ENCODE measurements around the gene CASP10. TPM values are rescaled to one million over a fixed set of nuclear protein-coding genes. Genes with fewer than 3 reads are reported as not detected.
A peak's percentile ranks its signal among the peaks of the same experiment; 100 is the strongest.
"Not testable (repeated sequence)": the region's sequence is repeated elsewhere in the genome, so short reads cannot be mapped to it uniquely, and the experiment has no call there.

CASP10 gene
- total and polyA plus RNA-seq, 9 of the 15 experiments (the other 6 are each of a cell fraction or from before 2014, with no cell fraction given): 7.1 to 20.4 (median 10.8) TPM

GRCh38 chr2:201168496-201168895, 14.4 kb upstream of the CASP10 start:
- ATAC-seq; BruUV-seq (replicated peaks); POLR2A ChIA-PET: not testable (repeated sequence)

GRCh38 chr2:201171259-201171814, 11.6 kb upstream of the CASP10 start:
- ChIA-PET CTCF (ENCODE audit: low intra/inter-chr PET ratio) (no interaction called here), POLR2A (interaction anchor here (0.9 to 1.6 kb wide), 2 partner anchors 12 to 308 kb away, joined by 3 to 4 read pairs; partner anchors contain the start of gene CASP10)
- Histone ChIP-seq H3K36me3 (ENCODE audit: control insufficient read depth, insufficient read depth, low read length) (peaks cover 3% of the 10 kb centered on the region; the same call in 1 of the 3 replicates), H3K9me3 (replicated peaks; ENCODE audit: control insufficient read depth, insufficient read depth, low read depth, low read length) (peaks cover 3% of the 10 kb centered on the region), H3K9ac (ENCODE audit: insufficient read depth in 1 of 2, low read depth in 2 of 2, low read length in 2 of 2) (no peak overlapping the region), H3K27me3 (ENCODE audit: control insufficient read depth in 2 of 2, insufficient read depth in 2 of 2, low read length in 2 of 2) (no peaks in the 10 kb centered on the region), H3K4me3 (no peak overlapping the region), H2AFZ (ENCODE audit: low read depth, low read length) (no peak overlapping the region), H3K4me2 (ENCODE audit: insufficient read depth, low read length) (no peak overlapping the region), H3K4me1 (replicated peaks in 1 of 2; ENCODE audit: control insufficient read depth in 2 of 2, insufficient read depth in 2 of 2, low read length in 2 of 2) (peaks cover 0 to 6% of the 10 kb centered on the region in 2 experiments; a peak in 3 of 5 replicates), H3K27ac (ENCODE audit: extremely low read depth, low read depth, low read length) (no peak overlapping the region), H3K79me2 (ENCODE audit: control insufficient read depth, insufficient read depth, low read length) (no peaks in the 10 kb centered on the region), H3K9me1 (ENCODE audit: control insufficient read depth, insufficient read depth, low read length) (no peaks in the 10 kb centered on the region), H4K20me1 (replicated peaks; ENCODE audit: control insufficient read depth, insufficient read depth, low read length) (no peaks in the 10 kb centered on the region)
- WGBS (ENCODE audit: insufficient coverage, low coverage, missing lambda C conversion rate): 76% methylated on average over 6 of the region's 6 CpGs
- DNase-seq (ENCODE audit: extremely low read depth in 1 of 4, low spot score in 3 of 4) (no peak), ATAC-seq (no peak), FAIRE-seq (no peak)
- in situ Hi-C loops (cut with MboI): no loop called here
- TF ChIP-seq KLF16 (IDR thresholded peaks at IDR 0.05) (peak; percentile 6; the same call in 1 of the 2 replicates), FOXK2 (conservative IDR thresholded peaks at IDR 0.05 in 1 of 2, IDR thresholded peaks at IDR 0.05 in 1 of 2; ENCODE audit: low read depth in 2 of 2) (no peak), MYC (IDR thresholded peaks at IDR 0.05; ENCODE audit: low read depth, low read length) (no peak), MYC (CRISPR knock-in tag; IDR thresholded peaks at IDR 0.05; ENCODE audit: borderline replicate concordance, low read depth) (no peak), ZBTB7A (IDR thresholded peaks at IDR 0.05; ENCODE audit: borderline replicate concordance, control insufficient read depth, low read depth, low read length) (no peak), CTCF (IDR thresholded peaks at IDR 0.05 in 2 of 3, conservative IDR thresholded peaks at IDR 0.05 in 1 of 3; ENCODE audit: insufficient read depth in 2 of 3, low read depth in 1 of 3, low read length in 3 of 3) (no peak), ZNF175 (CRISPR knock-in tag; IDR thresholded peaks at IDR 0.05; ENCODE audit: low read depth) (no peak)
- intact Hi-C loops (cut with micrococcal nuclease): no loop called here
- no TSS peak for BruUV-seq (replicated peaks)

More at GRCh38 chr2:201168496-201168895, 14.4 kb upstream of the CASP10 start:
- FAIRE-seq; CTCF ChIA-PET (ENCODE audit: low intra/inter-chr PET ratio); H3K4me2 ChIP-seq (ENCODE audit: insufficient read depth, low read length); H3K27ac ChIP-seq (ENCODE audit: extremely low read depth, low read depth, low read length); in situ Hi-C loops (cut with MboI); H3K79me2 ChIP-seq (ENCODE audit: control insufficient read depth, insufficient read depth, low read length); intact Hi-C loops (cut with micrococcal nuclease); H3K4me3 ChIP-seq; H3K9ac ChIP-seq (ENCODE audit: insufficient read depth in 1 of 2, low read depth in 2 of 2, low read length in 2 of 2); H3K9me1 ChIP-seq (ENCODE audit: control insufficient read depth, insufficient read depth, low read length); H3K27me3 ChIP-seq (ENCODE audit: control insufficient read depth in 2 of 2, insufficient read depth in 2 of 2, low read length in 2 of 2); H4K20me1 ChIP-seq (replicated peaks; ENCODE audit: control insufficient read depth, insufficient read depth, low read length); H2AFZ ChIP-seq (ENCODE audit: low read depth, low read length); H3K4me1 ChIP-seq (replicated peaks in 1 of 2; ENCODE audit: control insufficient read depth in 2 of 2, insufficient read depth in 2 of 2, low read length in 2 of 2); DNase-seq (ENCODE audit: extremely low read depth in 1 of 4, low spot score in 3 of 4); H3K9me3 ChIP-seq (replicated peaks; ENCODE audit: control insufficient read depth, insufficient read depth, low read depth, low read length): not testable (repeated sequence)
- WGBS (ENCODE audit: insufficient coverage, low coverage, missing lambda C conversion rate): 77% methylated on average over 1 of the region's 1 CpG
- H3K36me3 ChIP-seq (ENCODE audit: control insufficient read depth, insufficient read depth, low read length): peaks cover 19% of the 10 kb centered on the region
- TF ChIP-seq POLR2B (IDR thresholded peaks at IDR 0.05; ENCODE audit: low read depth, partially characterized antibody): peak; percentile 27
- 0 out of 2 replicates have a peak, but pooled peaks have one; percentile 9 for TF ChIP-seq SOX6 (IDR thresholded peaks at IDR 0.05)
- peak; percentile 28; the same call in 1 of the 2 replicates for TF ChIP-seq SMARCE1 (IDR thresholded peaks at IDR 0.05)

All from K562 (cell line).